Thyroid gland (tissue), 4 donors: ENCODE measurements around the gene DLG2. TPM values are rescaled to one million over a fixed set of nuclear protein-coding genes. Genes with fewer than 3 reads are reported as not detected.

ENCODE experiments used
- DNase-seq, 2 donors: peaks; one replicate each; pipeline ENCODE4 v3.0.0-alpha.2; 2019
- H3K27ac ChIP-seq, 3 donors: fragments of 200-600 bp; sonication (generic); 1 replicate in 2 of 3; 2 replicates in 1 of 3; pipeline ENCODE4 v1.5.1; 2016 to 2019; ENCODE audit warnings: mild to moderate bottlenecking in 1 of 3, moderate library complexity in 1 of 3
- H3K27me3 ChIP-seq: fragments of 200-600 bp; sonication (generic); one replicate; pipeline ENCODE4 v1.5.1; 2019
- H3K36me3 ChIP-seq, 2 donors: fragments of 200-600 bp; sonication (generic); one replicate each; pipeline ENCODE4 v1.5.1; 2016 to 2019
- H3K4me1 ChIP-seq, 2 donors: fragments of 200-600 bp; sonication (generic); one replicate each; pipeline ENCODE4 v1.5.1; 2017 to 2019
- H3K4me3 ChIP-seq, 3 donors: fragments of 200-600 bp; sonication (generic); replicated peaks in 1 of 3; 1 replicate in 2 of 3; 2 replicates in 1 of 3; pipeline ENCODE4 v1.5.1; 2016; ENCODE audit warnings: mild to moderate bottlenecking in 1 of 3
- H3K9me3 ChIP-seq: fragments of 200-600 bp; sonication (generic); one replicate; pipeline ENCODE4 v1.5.1; 2017
- POLR2A ChIP-seq, 2 donors: fragments of 450-650 bp; IDR thresholded peaks; one replicate each; pipeline ENCODE4 v1.6.1; 2017; ENCODE audit warnings: antibody characterized with exemption in 2 of 2, mild to moderate bottlenecking in 2 of 2, moderate library complexity in 1 of 2
- WGBS, 2 donors: methylation state at CpG; one replicate each; pipeline ENCODE4 v1.1.5; 2017; 5-methylcytosine and 5-hydroxymethylcytosine counted together
- intact Hi-C: fragments of 100-400 bp; cut with DNase I; formaldehyde crosslinking; loops from one replicate; pipeline ENCODE4 v1.15.1; 2023
- total RNA-seq, 4 donors: library from RNA; depleted of rRNA; stranded (reverse); fragments of >200 nt; gene quantifications; one replicate each; pipeline ENCODE4 v1.2.3, GENCODE V29; 2016
- TF ChIP-seq, protein P1 (sequence below), 6 experiments: fragments of 200-600 bp in 3 of 6; fragments of 450-650 bp in 3 of 6; sonication (generic) in 3 of 6; IDR thresholded peaks; one replicate each; pipeline ENCODE4 v1.5.1; 2016 to 2019; ENCODE audit warnings: antibody characterized with exemption in 6 of 6, mild to moderate bottlenecking in 2 of 6, inconsistent platforms in 1 of 6, moderate library complexity in 1 of 6

The DLG2 gene
- total RNA-seq, 4 donors from 2014 or later, result 29.4 to 79.4 (median 42.4) TPM

DNA sequence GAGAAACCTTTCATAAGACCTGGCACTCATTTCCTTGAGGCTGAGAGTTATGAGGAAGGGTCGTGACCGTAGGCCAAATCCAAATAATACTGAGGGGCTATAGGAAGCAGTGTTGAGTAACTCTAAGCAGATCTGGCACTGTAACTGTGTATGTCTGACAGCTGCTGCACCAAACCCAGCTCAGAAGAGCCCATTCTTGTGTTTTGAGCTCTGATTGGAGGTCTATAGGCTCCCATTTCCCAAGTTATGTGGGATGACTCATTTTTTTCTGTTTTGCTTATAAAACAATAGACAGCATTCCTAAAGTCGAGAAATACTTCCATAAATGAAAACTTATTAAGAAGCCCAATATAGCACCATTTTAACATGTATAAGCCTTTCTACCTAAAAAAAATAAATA, 645.8 kb downstream of the DLG2 start:
- H3K4me3 ChIP-seq, result no peak overlapping the region
- H3K27ac ChIP-seq, result no peak overlapping the region
- H3K4me1 ChIP-seq, result no peaks in the 10 kb centered on the region
- TF ChIP-seq POLR2A (IDR thresholded peaks at IDR 0.05), result no peak
- TF ChIP-seq, protein P1, sequence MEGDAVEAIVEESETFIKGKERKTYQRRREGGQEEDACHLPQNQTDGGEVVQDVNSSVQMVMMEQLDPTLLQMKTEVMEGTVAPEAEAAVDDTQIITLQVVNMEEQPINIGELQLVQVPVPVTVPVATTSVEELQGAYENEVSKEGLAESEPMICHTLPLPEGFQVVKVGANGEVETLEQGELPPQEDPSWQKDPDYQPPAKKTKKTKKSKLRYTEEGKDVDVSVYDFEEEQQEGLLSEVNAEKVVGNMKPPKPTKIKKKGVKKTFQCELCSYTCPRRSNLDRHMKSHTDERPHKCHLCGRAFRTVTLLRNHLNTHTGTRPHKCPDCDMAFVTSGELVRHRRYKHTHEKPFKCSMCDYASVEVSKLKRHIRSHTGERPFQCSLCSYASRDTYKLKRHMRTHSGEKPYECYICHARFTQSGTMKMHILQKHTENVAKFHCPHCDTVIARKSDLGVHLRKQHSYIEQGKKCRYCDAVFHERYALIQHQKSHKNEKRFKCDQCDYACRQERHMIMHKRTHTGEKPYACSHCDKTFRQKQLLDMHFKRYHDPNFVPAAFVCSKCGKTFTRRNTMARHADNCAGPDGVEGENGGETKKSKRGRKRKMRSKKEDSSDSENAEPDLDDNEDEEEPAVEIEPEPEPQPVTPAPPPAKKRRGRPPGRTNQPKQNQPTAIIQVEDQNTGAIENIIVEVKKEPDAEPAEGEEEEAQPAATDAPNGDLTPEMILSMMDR (IDR thresholded peaks at IDR 0.05), result no peak
- WGBS, 2 donors, result 80 to 86% methylated on average over 3 of the region's 3 CpGs
- DNase-seq, result no peak
- no peaks in the 10 kb centered on the region for H3K9me3 ChIP-seq
- intact Hi-C loops, result no loop called here
- H3K27me3 ChIP-seq, result no peaks in the 10 kb centered on the region
- no peaks in the 10 kb centered on the region for H3K36me3 ChIP-seq

GRCh38 chr11:84969103-84969502, 658.0 kb downstream of the DLG2 start:
- Histone ChIP-seq H3K36me3 (no peaks in the 10 kb centered on the region), H3K9me3 (no peaks in the 10 kb centered on the region), H3K27me3 (no peaks in the 10 kb centered on the region), H3K4me3 (no peak overlapping the region), H3K4me1 (no peaks in the 10 kb centered on the region), H3K27ac (no peak overlapping the region)
- no peak for TF ChIP-seq POLR2A (IDR thresholded peaks at IDR 0.05)
- TF ChIP-seq, protein P1 (IDR thresholded peaks at IDR 0.05), result no peak
- intact Hi-C loops, result no loop called here
- no peak for DNase-seq
- 59 to 66% methylated on average over 2 of the region's 2 CpGs for WGBS, 2 donors

GRCh38 chr11:84965484-84965883, 661.7 kb downstream of the DLG2 start:
- Histone ChIP-seq H3K9me3 (no peaks in the 10 kb centered on the region), H3K4me3 (no peak overlapping the region), H3K27ac (no peak overlapping the region), H3K27me3 (no peaks in the 10 kb centered on the region), H3K4me1 (no peaks in the 10 kb centered on the region), H3K36me3 (no peaks in the 10 kb centered on the region)
- intact Hi-C loops, result no loop called here
- DNase-seq, result no peak
- 57 to 67% methylated on average over 4 of the region's 4 CpGs for WGBS, 2 donors
- TF ChIP-seq, protein P1 (IDR thresholded peaks at IDR 0.05), result no peak
- TF ChIP-seq POLR2A (IDR thresholded peaks at IDR 0.05), result no peak

- Histone ChIP-seq H3K36me3 (no peaks in the 10 kb centered on the region), H3K4me1 (no peaks in the 10 kb centered on the region), H3K27ac (no peak overlapping the region), H3K27me3 (no peaks in the 10 kb centered on the region), H3K9me3 (no peaks in the 10 kb centered on the region), H3K4me3 (no peak overlapping the region)
- TF ChIP-seq, protein P1 (IDR thresholded peaks at IDR 0.05), result no peak
- TF ChIP-seq POLR2A (IDR thresholded peaks at IDR 0.05), result no peak
- intact Hi-C loops, result no loop called here
- WGBS, 2 donors, result 86 to 88% methylated on average over 1 of the region's 1 CpG
- DNase-seq, result no peak
Observed at GRCh38 chr11:84963240-84963639, 663.9 kb downstream of the DLG2 start.

GRCh38 chr11:84962018-84962417, 665.1 kb downstream of the DLG2 start:
- H3K36me3 ChIP-seq, result no peaks in the 10 kb centered on the region
- H3K4me3 ChIP-seq, result no peak overlapping the region
- no peak for DNase-seq
- no peak overlapping the region for H3K27ac ChIP-seq
- TF ChIP-seq, protein P1 (IDR thresholded peaks at IDR 0.05), result no peak
- no peak for TF ChIP-seq POLR2A (IDR thresholded peaks at IDR 0.05)
- no peaks in the 10 kb centered on the region for H3K27me3 ChIP-seq
- H3K9me3 ChIP-seq, result no peaks in the 10 kb centered on the region
- WGBS, 2 donors, result 87% methylated on average over 5 of the region's 5 CpGs
- H3K4me1 ChIP-seq, result no peaks in the 10 kb centered on the region
- intact Hi-C loops, result no loop called here
